ENCODE results near the gene DCXR.

DCXR gene

DNA sequence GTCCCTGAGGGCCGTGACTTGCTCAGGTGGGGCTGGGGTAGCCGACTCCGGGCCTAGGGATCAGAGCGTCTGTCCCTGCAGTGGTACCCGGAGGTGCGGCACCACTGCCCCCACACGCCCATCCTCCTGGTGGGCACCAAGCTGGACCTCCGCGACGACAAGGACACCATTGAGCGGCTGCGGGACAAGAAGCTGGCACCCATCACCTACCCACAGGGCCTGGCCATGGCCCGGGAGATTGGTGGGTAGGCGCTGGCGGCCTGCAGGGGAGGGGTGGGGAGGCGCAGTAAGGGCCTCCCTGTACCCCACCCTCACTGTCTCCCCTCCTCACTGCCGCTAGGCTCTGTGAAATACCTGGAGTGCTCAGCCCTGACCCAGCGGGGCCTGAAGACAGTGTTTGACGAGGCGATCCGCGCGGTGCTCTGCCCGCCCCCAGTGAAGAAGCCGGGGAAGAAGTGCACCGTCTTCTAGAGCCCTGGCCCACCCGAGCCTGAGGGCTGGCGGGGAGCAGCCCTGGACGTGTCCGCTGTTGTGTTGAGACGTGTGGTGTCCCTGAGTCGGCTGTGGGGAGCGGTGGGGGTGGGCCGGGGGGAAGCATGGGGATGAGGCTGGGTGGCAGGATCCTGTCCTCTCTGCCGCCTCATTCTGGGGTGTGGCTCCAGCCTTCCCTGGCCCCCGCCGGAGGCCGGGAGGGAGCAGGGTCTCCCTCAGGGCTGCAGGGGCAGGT, 4.0 kb downstream of the DCXR start (continued):
- TF ChIP-seq, protein P1, sequence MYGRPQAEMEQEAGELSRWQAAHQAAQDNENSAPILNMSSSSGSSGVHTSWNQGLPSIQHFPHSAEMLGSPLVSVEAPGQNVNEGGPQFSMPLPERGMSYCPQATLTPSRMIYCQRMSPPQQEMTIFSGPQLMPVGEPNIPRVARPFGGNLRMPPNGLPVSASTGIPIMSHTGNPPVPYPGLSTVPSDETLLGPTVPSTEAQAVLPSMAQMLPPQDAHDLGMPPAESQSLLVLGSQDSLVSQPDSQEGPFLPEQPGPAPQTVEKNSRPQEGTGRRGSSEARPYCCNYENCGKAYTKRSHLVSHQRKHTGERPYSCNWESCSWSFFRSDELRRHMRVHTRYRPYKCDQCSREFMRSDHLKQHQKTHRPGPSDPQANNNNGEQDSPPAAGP (tag by site-specific recombination; IDR thresholded peaks at IDR 0.05) = peak; percentile 50; the same call in 1 of the 2 replicates

DNA sequence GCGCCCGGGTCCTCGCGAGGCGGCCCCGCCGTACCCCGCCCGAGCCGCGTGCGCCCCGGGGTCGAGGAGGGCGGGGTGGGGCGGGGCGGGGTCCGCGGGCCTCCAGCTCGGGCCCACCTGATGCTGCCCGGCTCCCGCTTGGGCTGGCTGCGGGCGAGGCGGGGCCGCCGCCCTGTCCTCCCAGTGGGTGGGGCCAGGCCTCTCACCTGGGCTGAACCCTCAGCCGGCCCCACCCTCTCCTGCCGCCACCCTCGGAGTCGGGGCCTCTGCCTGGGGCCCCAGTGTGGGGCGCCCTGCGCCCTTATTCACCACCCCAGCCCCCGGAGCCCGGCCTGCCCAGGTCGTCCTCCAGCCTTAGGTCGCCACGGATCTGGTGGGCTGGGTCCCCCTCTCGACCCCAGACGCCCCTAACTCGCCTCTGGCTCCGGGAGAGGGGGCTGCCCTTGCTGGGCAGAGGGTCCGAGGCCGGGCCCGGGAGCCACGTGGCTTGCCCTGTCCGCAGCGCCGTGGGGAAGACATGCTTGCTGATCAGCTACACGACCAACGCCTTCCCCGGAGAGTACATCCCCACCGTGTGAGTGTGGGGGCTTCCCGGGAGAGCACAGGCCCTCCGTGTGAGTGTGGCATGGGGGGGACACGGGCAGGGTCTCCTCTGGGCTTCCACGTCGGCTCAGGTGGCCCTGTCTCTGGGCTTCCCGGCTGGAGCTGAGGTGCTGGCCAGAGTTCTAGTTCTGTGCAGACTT, 5.4 kb downstream of the DCXR start:
- H3K36me3 ChIP-seq (ENCODE audit: control insufficient read depth in 2 of 2, insufficient read depth in 1 of 2, low read length in 2 of 2) = peaks cover 0 to 65% of the 10 kb centered on the region in 2 experiments; a peak in 1 of 3 replicates
- peak; percentile 84 for TF ChIP-seq SP3 (tag by site-specific recombination; IDR thresholded peaks at IDR 0.05)
- TF ChIP-seq ZNF571 (tag by site-specific recombination; IDR thresholded peaks at IDR 0.05) = no peak
- no peak for TF ChIP-seq YY2 (tag by site-specific recombination; IDR thresholded peaks at IDR 0.05)
- TF ChIP-seq KLF1 (tag by site-specific recombination; IDR thresholded peaks at IDR 0.05) = peak; percentile 98
- TF ChIP-seq ZNF391 (tag by site-specific recombination; IDR thresholded peaks at IDR 0.05; ENCODE audit: borderline replicate concordance, low read depth) = no peak
- peak; percentile 68; the same call in 1 of the 2 replicates for TF ChIP-seq KLF9 (tag by site-specific recombination; IDR thresholded peaks at IDR 0.05; ENCODE audit: low read depth)
- TF ChIP-seq, protein P2, sequence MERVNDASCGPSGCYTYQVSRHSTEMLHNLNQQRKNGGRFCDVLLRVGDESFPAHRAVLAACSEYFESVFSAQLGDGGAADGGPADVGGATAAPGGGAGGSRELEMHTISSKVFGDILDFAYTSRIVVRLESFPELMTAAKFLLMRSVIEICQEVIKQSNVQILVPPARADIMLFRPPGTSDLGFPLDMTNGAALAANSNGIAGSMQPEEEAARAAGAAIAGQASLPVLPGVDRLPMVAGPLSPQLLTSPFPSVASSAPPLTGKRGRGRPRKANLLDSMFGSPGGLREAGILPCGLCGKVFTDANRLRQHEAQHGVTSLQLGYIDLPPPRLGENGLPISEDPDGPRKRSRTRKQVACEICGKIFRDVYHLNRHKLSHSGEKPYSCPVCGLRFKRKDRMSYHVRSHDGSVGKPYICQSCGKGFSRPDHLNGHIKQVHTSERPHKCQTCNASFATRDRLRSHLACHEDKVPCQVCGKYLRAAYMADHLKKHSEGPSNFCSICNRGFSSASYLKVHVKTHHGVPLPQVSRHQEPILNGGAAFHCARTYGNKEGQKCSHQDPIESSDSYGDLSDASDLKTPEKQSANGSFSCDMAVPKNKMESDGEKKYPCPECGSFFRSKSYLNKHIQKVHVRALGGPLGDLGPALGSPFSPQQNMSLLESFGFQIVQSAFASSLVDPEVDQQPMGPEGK (tag by site-specific recombination; IDR thresholded peaks at IDR 0.05) = peak; percentile 57
- TF ChIP-seq ZNF2 (tag by site-specific recombination; IDR thresholded peaks at IDR 0.05) = no peak
- no peak for TF ChIP-seq ZNF549 (tag by site-specific recombination; IDR thresholded peaks at IDR 0.05)
- peak; percentile 43; the same call in 1 of the 2 replicates for TF ChIP-seq ZEB2 (tag by site-specific recombination; IDR thresholded peaks at IDR 0.05)
- TF ChIP-seq ZNF701 (tag by site-specific recombination; IDR thresholded peaks at IDR 0.05) = no peak
- TF ChIP-seq, protein P3, sequence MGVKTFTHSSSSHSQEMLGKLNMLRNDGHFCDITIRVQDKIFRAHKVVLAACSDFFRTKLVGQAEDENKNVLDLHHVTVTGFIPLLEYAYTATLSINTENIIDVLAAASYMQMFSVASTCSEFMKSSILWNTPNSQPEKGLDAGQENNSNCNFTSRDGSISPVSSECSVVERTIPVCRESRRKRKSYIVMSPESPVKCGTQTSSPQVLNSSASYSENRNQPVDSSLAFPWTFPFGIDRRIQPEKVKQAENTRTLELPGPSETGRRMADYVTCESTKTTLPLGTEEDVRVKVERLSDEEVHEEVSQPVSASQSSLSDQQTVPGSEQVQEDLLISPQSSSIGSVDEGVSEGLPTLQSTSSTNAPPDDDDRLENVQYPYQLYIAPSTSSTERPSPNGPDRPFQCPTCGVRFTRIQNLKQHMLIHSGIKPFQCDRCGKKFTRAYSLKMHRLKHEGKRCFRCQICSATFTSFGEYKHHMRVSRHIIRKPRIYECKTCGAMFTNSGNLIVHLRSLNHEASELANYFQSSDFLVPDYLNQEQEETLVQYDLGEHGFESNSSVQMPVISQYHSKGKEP (tag by site-specific recombination; IDR thresholded peaks at IDR 0.05) = no peak
- no peak for TF ChIP-seq ZNF10 (tag by site-specific recombination; IDR thresholded peaks at IDR 0.05)
- peak; percentile 79 for TF ChIP-seq KLF8 (tag by site-specific recombination; IDR thresholded peaks at IDR 0.05)
- TF ChIP-seq BCL11B (tag by site-specific recombination; IDR thresholded peaks at IDR 0.05; ENCODE audit: low read depth) = peak; percentile 61; the same call in 1 of the 2 replicates
- TF ChIP-seq, protein P4, sequence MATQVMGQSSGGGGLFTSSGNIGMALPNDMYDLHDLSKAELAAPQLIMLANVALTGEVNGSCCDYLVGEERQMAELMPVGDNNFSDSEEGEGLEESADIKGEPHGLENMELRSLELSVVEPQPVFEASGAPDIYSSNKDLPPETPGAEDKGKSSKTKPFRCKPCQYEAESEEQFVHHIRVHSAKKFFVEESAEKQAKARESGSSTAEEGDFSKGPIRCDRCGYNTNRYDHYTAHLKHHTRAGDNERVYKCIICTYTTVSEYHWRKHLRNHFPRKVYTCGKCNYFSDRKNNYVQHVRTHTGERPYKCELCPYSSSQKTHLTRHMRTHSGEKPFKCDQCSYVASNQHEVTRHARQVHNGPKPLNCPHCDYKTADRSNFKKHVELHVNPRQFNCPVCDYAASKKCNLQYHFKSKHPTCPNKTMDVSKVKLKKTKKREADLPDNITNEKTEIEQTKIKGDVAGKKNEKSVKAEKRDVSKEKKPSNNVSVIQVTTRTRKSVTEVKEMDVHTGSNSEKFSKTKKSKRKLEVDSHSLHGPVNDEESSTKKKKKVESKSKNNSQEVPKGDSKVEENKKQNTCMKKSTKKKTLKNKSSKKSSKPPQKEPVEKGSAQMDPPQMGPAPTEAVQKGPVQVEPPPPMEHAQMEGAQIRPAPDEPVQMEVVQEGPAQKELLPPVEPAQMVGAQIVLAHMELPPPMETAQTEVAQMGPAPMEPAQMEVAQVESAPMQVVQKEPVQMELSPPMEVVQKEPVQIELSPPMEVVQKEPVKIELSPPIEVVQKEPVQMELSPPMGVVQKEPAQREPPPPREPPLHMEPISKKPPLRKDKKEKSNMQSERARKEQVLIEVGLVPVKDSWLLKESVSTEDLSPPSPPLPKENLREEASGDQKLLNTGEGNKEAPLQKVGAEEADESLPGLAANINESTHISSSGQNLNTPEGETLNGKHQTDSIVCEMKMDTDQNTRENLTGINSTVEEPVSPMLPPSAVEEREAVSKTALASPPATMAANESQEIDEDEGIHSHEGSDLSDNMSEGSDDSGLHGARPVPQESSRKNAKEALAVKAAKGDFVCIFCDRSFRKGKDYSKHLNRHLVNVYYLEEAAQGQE (tag by site-specific recombination; IDR thresholded peaks at IDR 0.05) = peak; percentile 47; the same call in 1 of the 2 replicates
- no peak for TF ChIP-seq ZNF776 (tag by site-specific recombination; IDR thresholded peaks at IDR 0.05; ENCODE audit: borderline replicate concordance)
- TF ChIP-seq KLF7 (tag by site-specific recombination; IDR thresholded peaks at IDR 0.05; ENCODE audit: borderline replicate concordance) = peak; percentile 62; the same call in 1 of the 2 replicates
- no peak for TF ChIP-seq HOXD13 (CRISPR knock-in tag; IDR thresholded peaks at IDR 0.05; ENCODE audit: borderline replicate concordance)
- TF ChIP-seq, protein P1 (tag by site-specific recombination; IDR thresholded peaks at IDR 0.05) = peak; percentile 67; the same call in 1 of the 2 replicates
- TF ChIP-seq KLF10 (tag by site-specific recombination; IDR thresholded peaks at IDR 0.05) = peak; percentile 72; the same call in 1 of the 2 replicates
- TF ChIP-seq, protein P5, sequence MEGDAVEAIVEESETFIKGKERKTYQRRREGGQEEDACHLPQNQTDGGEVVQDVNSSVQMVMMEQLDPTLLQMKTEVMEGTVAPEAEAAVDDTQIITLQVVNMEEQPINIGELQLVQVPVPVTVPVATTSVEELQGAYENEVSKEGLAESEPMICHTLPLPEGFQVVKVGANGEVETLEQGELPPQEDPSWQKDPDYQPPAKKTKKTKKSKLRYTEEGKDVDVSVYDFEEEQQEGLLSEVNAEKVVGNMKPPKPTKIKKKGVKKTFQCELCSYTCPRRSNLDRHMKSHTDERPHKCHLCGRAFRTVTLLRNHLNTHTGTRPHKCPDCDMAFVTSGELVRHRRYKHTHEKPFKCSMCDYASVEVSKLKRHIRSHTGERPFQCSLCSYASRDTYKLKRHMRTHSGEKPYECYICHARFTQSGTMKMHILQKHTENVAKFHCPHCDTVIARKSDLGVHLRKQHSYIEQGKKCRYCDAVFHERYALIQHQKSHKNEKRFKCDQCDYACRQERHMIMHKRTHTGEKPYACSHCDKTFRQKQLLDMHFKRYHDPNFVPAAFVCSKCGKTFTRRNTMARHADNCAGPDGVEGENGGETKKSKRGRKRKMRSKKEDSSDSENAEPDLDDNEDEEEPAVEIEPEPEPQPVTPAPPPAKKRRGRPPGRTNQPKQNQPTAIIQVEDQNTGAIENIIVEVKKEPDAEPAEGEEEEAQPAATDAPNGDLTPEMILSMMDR (tag by site-specific recombination; IDR thresholded peaks at IDR 0.05) = peak; percentile 29; the same call in 1 of the 2 replicates

More for the DNA sequence above, 5.4 kb downstream of the DCXR start:
- POLR2A ChIA-PET = interaction anchor here (0.8 to 6.0 kb wide), 6 partner anchors 11 to 72 kb away, joined by 3 to 56 read pairs (median 19); partner anchors contain the start of genes CENPX, GPS1, LRRC45 and RFNG
- no peaks in the 10 kb centered on the region for H3K9me3 ChIP-seq (ENCODE audit: control insufficient read depth, insufficient read depth, low read depth, low read length)
- CTCF ChIA-PET = interaction anchor here (3.6 kb wide), 1 partner anchor 11 kb away, joined by 32 read pairs; the partner anchor contains the start of genes CENPX and LRRC45
- H3K4me1 ChIP-seq (ENCODE audit: control insufficient read depth, insufficient read depth, low read length) = peaks cover 10% of the 10 kb centered on the region
- H3K4me3 ChIP-seq (ENCODE audit: low read depth, low read length) = peak overlapping the region; percentile 37
- H3K27ac ChIP-seq (ENCODE audit: extremely low read depth, low read depth, low read length) = peak overlapping the region; percentile 84
